LHCN-M2 (cell line): ENCODE measurements around the gene ASCL4. TPM values are rescaled to one million over a fixed set of nuclear protein-coding genes. Genes with fewer than 3 reads are reported as not detected.
"Not testable (repeated sequence)": the region's sequence is repeated elsewhere in the genome, so short reads cannot be mapped to it uniquely, and the experiment has no call there.

ENCODE experiments used
- DNase-seq: peaks from one replicate; pipeline ENCODE4 v3.0.0-alpha.2; 2012; ENCODE audit warnings: low read depth
- polyA plus RNA-seq: library from polyadenylated mRNA; unstranded; fragments of >200 nt; gene quantifications from one replicate; pipeline ENCODE4 v1.2.1, GENCODE V29; 2012; ENCODE audit warnings: missing spikeins
- total RNA-seq: library from RNA; depleted of rRNA; stranded (reverse); fragments of >200 nt; gene quantifications from 2 replicates; pipeline ENCODE4 v1.2.3, GENCODE V29; 2014; rRNA removed

Gene ASCL4
- not detected in 2 replicates for total RNA-seq
- not detected for polyA plus RNA-seq

GRCh38 chr12:107774349-107775029 lies at the start of gene ASCL4:
Gene ASCL4 (plus strand): TSS chr12:107774704. CDS start chr12:107775219, 515 bp downstream.
- no peak for DNase-seq

- peak; percentile 17 for DNase-seq
Observed at GRCh38 chr12:107727327-107727726, 47.2 kb upstream of the ASCL4 start.

GRCh38 chr12:107727742-107728141 lies 46.8 kb upstream of the ASCL4 start:
- DNase-seq: not testable (repeated sequence)

- DNase-seq: no peak
Observed at GRCh38 chr12:107730618-107731341, 43.7 kb upstream of the ASCL4 start.

- DNase-seq: no peak
Observed at GRCh38 chr12:107731366-107731765, 43.1 kb upstream of the ASCL4 start.

- no peak for DNase-seq
Observed at GRCh38 chr12:107732365-107732764, 42.1 kb upstream of the ASCL4 start.

GRCh38 chr12:107734139-107734538 lies 40.4 kb upstream of the ASCL4 start:
- DNase-seq: no peak

- no peak for DNase-seq
Observed at GRCh38 chr12:107735763-107736162, 38.7 kb upstream of the ASCL4 start.

GRCh38 chr12:107736914-107737313 lies 37.6 kb upstream of the ASCL4 start:
- no peak for DNase-seq

- DNase-seq: peak; percentile 84
Observed at GRCh38 chr12:107748472-107748871, 26.0 kb upstream of the ASCL4 start.

GRCh38 chr12:107749083-107749482 lies 25.4 kb upstream of the ASCL4 start:
- DNase-seq: peak; percentile 47

- DNase-seq: peak; percentile 91
Observed at GRCh38 chr12:107759410-107759809, 15.1 kb upstream of the ASCL4 start.

GRCh38 chr12:107760207-107760808 lies 14.2 kb upstream of the ASCL4 start:
- DNase-seq: no peak

GRCh38 chr12:107760809-107761501 lies 13.5 kb upstream of the ASCL4 start, which contains the start of gene PRDM4:
Gene PRDM4 (minus strand): TSS chr12:107761137. CDS start chr12:107760515, 622 bp downstream.
- DNase-seq: peak; percentile 91

- DNase-seq: no peak
Observed at GRCh38 chr12:107761502-107761904, 13.0 kb upstream of the ASCL4 start.

- no peak for DNase-seq
Observed at GRCh38 chr12:107762874-107763273, 11.6 kb upstream of the ASCL4 start.

GRCh38 chr12:107764626-107765025 lies 9.9 kb upstream of the ASCL4 start:
- DNase-seq: no peak

- DNase-seq: no peak
Observed at GRCh38 chr12:107765316-107765715, 9.2 kb upstream of the ASCL4 start.

GRCh38 chr12:107767466-107767865 lies 7.0 kb upstream of the ASCL4 start:
- DNase-seq: no peak

- no peak for DNase-seq
Observed at GRCh38 chr12:107775093-107775721, 703 bp downstream of the ASCL4 start.

GRCh38 chr12:107776171-107776570 lies 1.7 kb downstream of the ASCL4 start:
- DNase-seq: no peak
